Muscle layer of duodenum (tissue), 2 donors: ENCODE results near the gene RAB31.

ENCODE experiments used
- H3K27ac ChIP-seq: one replicate; pipeline ENCODE4 v1.7.0; 2013; ENCODE audit warnings: mild to moderate bottlenecking, low read length
- H3K27me3 ChIP-seq: one replicate; pipeline ENCODE4 v1.7.0; 2013; ENCODE audit warnings: low read depth, mild to moderate bottlenecking, control low read depth, low read length
- H3K36me3 ChIP-seq, 2 donors: one replicate each; pipeline ENCODE4 v1.7.0; 2013; ENCODE audit warnings: low read length in 2 of 2, control low read depth in 1 of 2, mild to moderate bottlenecking in 1 of 2; ENCODE audit not compliant: insufficient read depth in 2 of 2, control insufficient read depth in 1 of 2
- H3K4me1 ChIP-seq, 2 donors: one replicate each; pipeline ENCODE4 v1.7.0; 2013; ENCODE audit warnings: low read length in 2 of 2, mild to moderate bottlenecking in 2 of 2, control low read depth in 1 of 2, moderate library complexity in 1 of 2; ENCODE audit not compliant: insufficient read depth in 2 of 2, control insufficient read depth in 1 of 2
- H3K4me3 ChIP-seq, 2 donors: one replicate each; pipeline ENCODE4 v1.7.0; 2013; ENCODE audit warnings: low read length in 2 of 2, low read depth in 1 of 2, mild to moderate bottlenecking in 1 of 2
- H3K9me3 ChIP-seq, 2 donors: one replicate each; pipeline ENCODE4 v1.7.0; 2013; ENCODE audit warnings: low read length in 2 of 2, control low read depth in 1 of 2, mild to moderate bottlenecking in 1 of 2; ENCODE audit not compliant: control insufficient read depth in 1 of 2
- donor health status: healthy.

Gene RAB31

DNA sequence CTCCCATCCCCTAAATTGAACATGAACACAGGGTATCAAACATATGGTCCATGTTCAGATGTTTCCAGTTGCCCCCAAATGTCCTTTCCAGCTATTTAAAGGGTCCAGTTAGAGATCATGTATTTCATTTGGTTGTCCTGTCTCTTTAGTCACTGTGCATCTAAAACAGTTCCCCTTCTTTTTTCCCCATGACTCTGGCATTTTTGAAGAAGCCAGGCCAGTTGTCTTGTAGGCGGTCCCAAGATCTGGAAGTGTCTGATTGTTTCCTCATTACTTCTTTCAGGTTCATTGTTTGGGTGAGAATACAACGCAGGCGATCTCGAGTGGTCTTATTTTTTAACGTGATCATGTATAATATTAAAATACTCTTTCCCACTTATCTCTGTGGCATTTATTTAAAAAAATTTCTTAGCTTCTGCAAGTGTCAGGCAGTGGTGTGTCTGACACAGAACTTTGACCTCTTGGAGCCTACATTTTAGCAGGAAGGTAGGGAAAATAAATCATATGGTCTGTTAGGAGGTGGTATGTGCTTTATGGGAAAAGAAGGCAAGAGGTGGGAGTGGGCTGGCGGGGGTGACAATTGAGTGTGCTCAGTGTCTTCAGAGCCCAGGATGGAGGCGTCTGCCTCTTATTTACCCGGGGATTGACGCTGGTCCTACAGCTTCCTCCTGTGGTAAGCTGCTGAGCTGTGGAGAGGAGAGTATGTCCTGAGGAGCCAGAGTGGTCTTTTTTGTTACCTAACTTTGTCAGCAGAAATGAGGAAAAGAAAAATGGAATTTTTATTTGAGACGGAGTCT is 8.1 kb downstream of the RAB31 start:
- H3K27ac ChIP-seq = no peak overlapping the region
- H3K27me3 ChIP-seq = no peaks in the 10 kb centered on the region
- H3K36me3 ChIP-seq = no peaks in the 10 kb centered on the region
- no peaks in the 10 kb centered on the region for H3K9me3 ChIP-seq
- no peak overlapping the region for H3K4me3 ChIP-seq
- H3K4me1 ChIP-seq = peaks cover 0 to 7% of the 10 kb centered on the region in 2 donors

DNA sequence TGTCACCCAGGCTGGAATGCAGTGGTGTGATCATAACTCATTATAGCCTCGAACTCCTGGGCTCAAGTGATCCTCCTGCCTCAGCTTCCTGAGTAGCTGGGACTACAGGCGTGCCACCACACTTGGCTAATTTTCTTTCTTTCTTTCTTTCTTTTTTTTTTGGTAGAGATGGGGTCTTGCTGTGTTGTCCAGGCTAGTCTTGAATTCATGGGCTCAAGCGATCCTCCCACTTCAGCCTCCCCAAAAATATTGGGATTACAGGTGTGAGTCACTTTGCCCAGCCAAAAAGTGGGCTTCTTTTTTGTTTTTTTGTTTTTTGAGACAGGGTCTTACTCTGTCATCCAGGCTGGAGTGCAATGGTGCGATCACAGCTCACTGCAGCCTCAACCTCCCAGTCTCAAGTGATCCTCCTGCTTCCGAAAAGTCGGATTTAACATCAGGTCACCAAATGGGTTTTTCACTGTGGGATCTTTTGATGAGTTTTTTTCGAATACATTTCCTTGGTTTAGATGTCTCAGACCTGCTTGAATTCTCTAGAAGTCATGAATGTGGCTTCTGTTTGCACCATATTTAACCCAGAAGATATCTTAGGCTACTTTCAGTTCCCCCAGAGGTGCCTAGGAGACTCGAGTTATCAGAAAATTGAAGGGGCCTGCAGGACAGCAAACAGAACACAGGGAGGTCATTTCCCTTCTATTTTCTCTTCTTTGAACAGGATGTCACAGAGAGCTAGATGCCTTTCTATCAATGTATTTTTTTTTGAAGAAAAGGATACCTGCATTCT is 8.9 kb downstream of the RAB31 start:
- no peaks in the 10 kb centered on the region for H3K9me3 ChIP-seq
- H3K4me3 ChIP-seq = no peak overlapping the region
- H3K27me3 ChIP-seq = no peaks in the 10 kb centered on the region
- no peak overlapping the region for H3K27ac ChIP-seq
- no peaks in the 10 kb centered on the region for H3K36me3 ChIP-seq
- H3K4me1 ChIP-seq = peaks cover 0 to 3% of the 10 kb centered on the region in 2 donors

DNA sequence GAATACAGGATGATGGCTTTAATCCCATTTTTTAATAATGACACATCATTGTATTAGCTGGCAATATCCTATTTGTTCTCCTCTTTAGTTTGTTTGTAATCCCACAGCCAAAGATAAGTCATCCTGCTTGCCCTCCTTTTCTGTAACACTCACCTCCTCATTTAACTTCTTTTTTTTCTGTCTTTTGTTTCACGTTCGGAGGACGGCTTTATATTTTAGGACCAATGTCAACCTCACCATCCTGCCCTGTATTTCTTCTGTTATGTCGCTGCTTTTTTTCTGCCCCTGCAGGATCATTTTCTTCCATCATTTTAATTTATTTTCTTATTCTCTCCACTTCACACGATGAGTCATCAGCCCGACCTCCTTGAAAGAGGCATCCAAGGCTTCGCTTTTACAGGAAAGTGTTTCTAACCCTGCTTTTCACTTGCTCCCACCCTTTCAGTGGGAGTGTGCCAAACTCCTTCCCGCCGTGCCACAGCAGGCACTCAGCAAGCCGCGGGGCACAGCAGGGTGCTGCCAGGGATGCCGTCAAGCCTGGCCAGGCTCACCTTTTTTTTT is 11.4 kb downstream of the RAB31 start:
- no peak overlapping the region for H3K27ac ChIP-seq
- peaks cover 0 to 5% of the 10 kb centered on the region in 2 donors for H3K36me3 ChIP-seq
- H3K4me1 ChIP-seq = peaks cover 0 to 3% of the 10 kb centered on the region in 2 donors
- H3K9me3 ChIP-seq = no peaks in the 10 kb centered on the region
- H3K27me3 ChIP-seq = no peaks in the 10 kb centered on the region
- H3K4me3 ChIP-seq = no peak overlapping the region

DNA sequence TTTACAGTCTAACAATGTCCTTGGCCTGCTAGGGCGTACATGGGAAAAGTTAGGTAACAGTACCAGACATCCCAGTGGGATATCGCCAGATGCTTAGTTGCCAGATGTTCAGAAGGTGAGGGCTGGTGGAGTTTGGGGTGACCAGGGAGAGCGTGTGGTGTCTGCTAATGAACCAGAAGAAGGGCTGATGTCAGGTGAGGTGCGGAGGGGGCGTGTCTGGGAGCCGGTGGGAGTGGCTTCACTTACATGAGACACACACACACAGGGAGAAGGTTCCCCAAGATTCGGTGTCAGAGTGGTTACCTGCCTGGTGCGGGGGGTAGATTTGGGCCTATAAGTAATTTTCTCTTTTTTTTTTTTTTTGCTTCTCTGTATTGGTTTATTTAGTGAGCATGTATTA is 12.2 kb downstream of the RAB31 start:
- Histone ChIP-seq H3K4me3 (no peak overlapping the region), H3K27me3 (no peaks in the 10 kb centered on the region), H3K27ac (no peak overlapping the region), H3K36me3 (peaks cover 0 to 9% of the 10 kb centered on the region in 2 donors), H3K9me3 (no peaks in the 10 kb centered on the region), H3K4me1 (peaks cover 0 to 3% of the 10 kb centered on the region in 2 donors)

DNA sequence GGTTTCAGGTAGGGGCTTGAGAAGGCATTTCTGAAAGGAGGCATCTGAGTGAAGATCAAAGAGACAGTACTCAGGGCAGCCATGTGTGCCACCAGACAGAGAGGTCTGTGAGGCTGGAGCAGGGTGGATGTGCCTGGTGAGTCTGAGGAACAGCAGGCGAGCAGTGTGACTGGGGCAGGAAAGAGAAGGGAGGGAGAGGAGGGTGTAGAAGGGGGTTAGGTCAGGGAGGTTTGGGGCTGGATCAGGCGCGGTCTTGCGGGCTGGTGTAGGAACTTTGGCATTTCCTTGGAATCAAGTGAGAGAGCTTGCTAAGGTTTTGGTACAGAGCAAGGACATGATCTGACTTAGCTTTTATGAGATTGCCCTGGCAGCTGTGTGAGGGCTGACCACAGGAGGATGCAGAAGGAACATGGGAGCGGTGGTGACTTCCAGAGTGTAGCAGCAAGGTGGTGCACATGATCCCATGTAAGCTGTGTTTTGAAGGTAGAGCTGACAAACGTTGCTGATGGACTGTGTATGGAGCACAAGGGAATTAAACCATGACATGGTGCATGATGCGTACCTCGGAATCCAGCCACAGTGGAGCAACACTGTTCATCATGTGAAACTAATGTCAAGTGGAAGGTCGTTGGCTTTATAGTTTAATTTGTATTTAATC is 13.9 kb downstream of the RAB31 start:
- H3K27ac ChIP-seq = no peak overlapping the region
- no peak overlapping the region for H3K4me3 ChIP-seq
- H3K36me3 ChIP-seq = peaks cover 0 to 9% of the 10 kb centered on the region in 2 donors
- no peaks in the 10 kb centered on the region for H3K27me3 ChIP-seq
- H3K4me1 ChIP-seq = peaks cover 0 to 9% of the 10 kb centered on the region in 2 donors
- H3K9me3 ChIP-seq = no peaks in the 10 kb centered on the region

DNA sequence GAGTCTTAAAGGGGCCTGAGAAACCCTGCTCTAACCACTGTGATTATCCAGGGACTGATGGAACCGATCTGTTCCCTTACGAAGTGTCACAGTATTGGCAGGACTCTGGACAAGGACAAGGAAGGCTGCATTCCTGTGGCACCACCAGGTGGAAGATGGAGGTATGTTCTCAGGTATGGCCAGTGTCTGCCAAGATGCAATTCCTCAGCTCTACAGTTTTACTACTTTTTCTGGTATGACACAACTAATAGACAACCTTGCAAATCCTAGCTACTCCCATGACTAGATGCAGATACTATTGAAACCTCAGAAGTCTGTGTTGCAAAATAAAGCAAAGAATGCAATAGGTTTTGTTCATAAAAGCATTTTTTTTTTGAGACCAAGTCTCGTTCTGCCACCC is 14.6 kb downstream of the RAB31 start:
- Histone ChIP-seq H3K4me3 (no peak overlapping the region), H3K9me3 (no peaks in the 10 kb centered on the region), H3K27me3 (no peaks in the 10 kb centered on the region), H3K4me1 (peaks cover 0 to 9% of the 10 kb centered on the region in 2 donors), H3K27ac (no peak overlapping the region), H3K36me3 (peaks cover 0 to 9% of the 10 kb centered on the region in 2 donors)

DNA sequence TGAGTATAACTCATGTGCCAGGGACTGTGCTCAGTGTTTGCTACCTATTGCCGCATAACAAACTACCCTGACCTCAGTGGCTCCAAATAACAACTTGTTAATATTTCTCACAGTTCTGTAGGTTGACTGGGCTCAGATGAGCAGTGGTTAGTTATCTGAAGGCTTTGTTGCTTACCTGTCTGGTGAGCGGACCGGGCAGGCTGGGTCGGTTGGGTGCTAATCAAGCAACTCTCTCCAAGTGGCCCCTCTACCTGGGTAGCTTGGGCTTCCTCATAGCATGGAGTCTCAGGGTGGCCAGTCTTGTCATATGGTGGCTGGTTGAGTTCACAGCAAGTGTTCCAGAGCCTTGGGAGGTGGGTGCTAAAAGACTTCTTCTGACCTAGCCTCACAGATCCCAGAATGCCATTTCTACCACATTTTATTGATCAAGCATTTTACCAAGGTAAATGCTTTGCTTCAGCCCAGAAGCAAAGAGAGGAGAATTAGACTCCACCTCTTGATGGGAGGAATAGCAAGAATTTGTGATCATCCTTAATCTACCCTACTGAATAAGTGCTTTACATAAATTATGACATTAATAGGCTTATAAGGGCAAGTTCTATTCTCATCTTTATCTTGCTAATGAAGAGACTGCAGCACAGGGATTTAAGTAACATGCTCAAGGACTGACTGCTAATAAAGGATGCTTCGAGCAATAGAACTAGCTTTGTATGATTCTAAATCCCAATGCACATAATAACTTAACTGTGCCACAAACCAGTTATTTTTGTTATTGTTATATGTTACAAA is 16.9 kb downstream of the RAB31 start:
- Histone ChIP-seq H3K27ac (no peak overlapping the region), H3K9me3 (no peaks in the 10 kb centered on the region), H3K27me3 (no peaks in the 10 kb centered on the region)

DNA sequence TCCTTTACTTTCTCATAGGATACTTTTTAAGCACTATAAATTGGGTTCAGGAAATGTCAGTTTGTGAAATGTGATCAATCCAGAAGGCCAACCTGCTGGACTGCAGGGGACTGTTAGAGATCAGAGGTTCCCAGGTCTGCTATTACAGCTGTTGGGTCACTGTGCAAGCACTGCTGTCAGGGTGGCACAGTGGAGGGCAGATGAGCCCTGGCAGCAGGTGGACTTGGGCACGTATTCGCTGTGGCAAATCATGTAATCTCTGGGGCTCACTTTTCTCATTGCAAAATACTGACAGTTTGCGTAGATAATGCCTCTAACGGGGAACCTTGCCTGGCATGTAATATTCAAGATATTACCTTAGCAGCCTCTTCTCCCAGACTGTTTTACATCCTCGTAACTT is 18.1 kb downstream of the RAB31 start:
- Histone ChIP-seq H3K27me3 (no peaks in the 10 kb centered on the region), H3K27ac (no peak overlapping the region), H3K36me3 (peaks cover 0 to 9% of the 10 kb centered on the region in 2 donors), H3K4me1 (peaks cover 0 to 6% of the 10 kb centered on the region in 2 donors), H3K9me3 (no peaks in the 10 kb centered on the region), H3K4me3 (no peak overlapping the region)

More for the DNA sequence above, 16.9 kb downstream of the RAB31 start:
- Histone ChIP-seq H3K36me3 (peaks cover 0 to 9% of the 10 kb centered on the region in 2 donors), H3K4me1 (peaks cover 0 to 6% of the 10 kb centered on the region in 2 donors), H3K4me3 (no peak overlapping the region)

DNA sequence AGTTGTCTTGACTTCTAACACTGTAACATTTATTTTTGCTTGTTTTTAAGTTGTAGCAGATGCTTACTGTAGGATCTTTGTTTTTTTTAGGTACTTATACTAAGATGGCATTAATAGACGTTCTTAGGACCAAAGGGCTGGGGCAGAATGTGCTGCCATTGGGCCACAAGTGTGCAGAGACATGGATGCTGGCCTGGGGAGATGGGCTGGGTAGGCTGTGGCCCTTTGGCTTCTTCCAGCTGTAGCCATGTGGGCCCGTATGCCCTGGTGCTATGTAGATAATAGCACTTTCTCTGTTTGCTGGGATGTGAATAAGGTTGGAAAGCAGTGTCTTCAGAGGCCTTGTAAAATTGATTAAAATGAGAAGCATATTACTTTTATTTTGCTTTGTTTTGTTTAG is 18.8 kb downstream of the RAB31 start:
- no peak overlapping the region for H3K4me3 ChIP-seq
- peaks cover 0 to 6% of the 10 kb centered on the region in 2 donors for H3K4me1 ChIP-seq
- H3K36me3 ChIP-seq = peaks cover 0 to 10% of the 10 kb centered on the region in 2 donors
- no peak overlapping the region for H3K27ac ChIP-seq
- no peaks in the 10 kb centered on the region for H3K27me3 ChIP-seq
- no peaks in the 10 kb centered on the region for H3K9me3 ChIP-seq

DNA sequence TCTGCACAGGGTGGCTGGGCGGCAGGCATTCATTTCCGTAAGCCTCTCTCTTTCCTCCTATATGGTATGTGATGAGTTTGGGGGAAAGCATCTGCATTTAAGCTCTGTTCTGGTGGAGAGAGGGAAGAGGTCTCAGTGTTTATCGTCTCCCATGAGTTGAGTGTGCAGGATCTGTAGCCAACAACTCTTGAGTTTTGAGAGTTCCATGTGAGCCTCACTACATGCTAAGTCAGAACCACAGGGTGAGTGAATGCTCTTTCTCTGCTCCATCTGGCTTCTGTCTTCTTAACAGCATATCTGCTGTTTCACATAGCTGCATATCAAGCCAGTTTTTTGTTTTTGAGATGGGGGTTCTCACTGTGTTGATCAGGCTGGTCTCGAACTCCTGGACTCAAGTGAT is 22.7 kb downstream of the RAB31 start:
- no peak overlapping the region for H3K4me3 ChIP-seq
- H3K27ac ChIP-seq = no peak overlapping the region
- peaks cover 3 to 13% of the 10 kb centered on the region in 2 donors for H3K36me3 ChIP-seq
- H3K9me3 ChIP-seq = no peaks in the 10 kb centered on the region
- no peaks in the 10 kb centered on the region for H3K27me3 ChIP-seq
- H3K4me1 ChIP-seq = peaks cover 0 to 11% of the 10 kb centered on the region in 2 donors
